ENCODE measurements around the gene ACSL1. TPM values are rescaled to one million over a fixed set of nuclear protein-coding genes. Genes with fewer than 3 reads are reported as not detected.

The ACSL1 gene
- total and polyA plus RNA-seq, 2 experiments from 2014 or later: 121 to 168 TPM

DNA sequence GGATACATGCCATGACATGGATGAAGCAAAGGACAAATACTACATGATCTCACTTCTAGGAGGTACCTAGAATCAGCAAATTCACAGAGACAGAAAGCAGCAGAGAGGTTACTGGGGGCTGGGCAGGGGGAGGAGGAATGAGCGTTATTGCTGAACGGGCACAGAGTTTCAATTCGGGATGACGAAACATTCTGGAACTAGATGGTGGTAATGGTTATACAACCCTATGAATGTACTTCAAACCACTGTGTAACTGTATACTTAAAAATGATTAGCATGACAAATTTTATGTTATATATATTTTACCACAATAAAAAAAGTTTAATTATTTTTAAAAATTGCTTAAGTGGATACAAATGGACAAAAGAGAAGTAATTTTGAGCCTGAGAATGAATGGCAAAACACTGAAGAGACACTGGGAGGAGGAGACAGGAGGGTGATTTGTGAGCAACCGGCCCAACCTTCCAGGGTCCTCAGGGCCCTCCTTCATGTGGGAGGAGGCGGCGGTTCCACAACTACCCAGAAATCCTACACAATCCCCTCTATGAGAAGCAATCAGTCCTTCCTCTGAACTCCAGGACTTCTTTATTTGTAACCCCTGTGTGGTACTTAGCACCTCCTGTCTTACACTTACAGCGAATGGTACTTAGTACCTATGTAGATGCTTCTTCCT is 14.1 kb downstream of the ACSL1 start:
- peak overlapping the region; percentile 75 for H3K27ac ChIP-seq

GRCh38 chr4:184810720-184811119 is 15.0 kb downstream of the ACSL1 start:
- H3K4me2 ChIP-seq: no peak overlapping the region
- DNase-seq (ENCODE audit: low spot score): no peak
- no peaks in the 10 kb centered on the region for H3K36me3 ChIP-seq (replicated peaks; ENCODE audit: insufficient read depth, low read depth)
- H3K4me1 ChIP-seq (ENCODE audit: insufficient read depth): peaks cover 59% of the 10 kb centered on the region
- no peak for TF ChIP-seq CTCF (IDR thresholded peaks at IDR 0.05; ENCODE audit: poor library complexity)
- no peak for TF ChIP-seq EZH2 (IDR thresholded peaks at IDR 0.05; ENCODE audit: borderline replicate concordance)
- TF ChIP-seq EZH2phosphoT487 (IDR thresholded peaks at IDR 0.05; ENCODE audit: low read depth, severe bottlenecking, unreplicated experiment): no peak
- no peaks in the 10 kb centered on the region for H3K9me2 ChIP-seq (replicated peaks; ENCODE audit: insufficient read depth)
- no peaks in the 10 kb centered on the region for H3K9me3 ChIP-seq (ENCODE audit: low read depth)
- no peak overlapping the region for H3K27ac ChIP-seq
- WGBS (ENCODE audit: low lambda C conversion rate, missing lambda C conversion rate): 94% methylated on average over 10 of the region's 10 CpGs
- H3K79me2 ChIP-seq: peaks cover 48% of the 10 kb centered on the region
- no peak overlapping the region for H2AFZ ChIP-seq
- H4K20me1 ChIP-seq (ENCODE audit: insufficient read depth, poor library complexity, severe bottlenecking): peaks cover 2% of the 10 kb centered on the region
- H3K4me3 ChIP-seq: no peak overlapping the region
- no peaks in the 10 kb centered on the region for H3K27me3 ChIP-seq

More for the DNA sequence above, 14.1 kb downstream of the ACSL1 start:
- Histone ChIP-seq H3K36me3 (replicated peaks; ENCODE audit: insufficient read depth, low read depth) (no peaks in the 10 kb centered on the region), H2AFZ (no peak overlapping the region), H3K4me1 (ENCODE audit: insufficient read depth) (peaks cover 55% of the 10 kb centered on the region), H4K20me1 (ENCODE audit: insufficient read depth, poor library complexity, severe bottlenecking) (peaks cover 2% of the 10 kb centered on the region), H3K4me2 (peak overlapping the region; percentile 65), H3K79me2 (peaks cover 56% of the 10 kb centered on the region), H3K9me3 (ENCODE audit: low read depth) (no peaks in the 10 kb centered on the region), H3K9me2 (replicated peaks; ENCODE audit: insufficient read depth) (no peaks in the 10 kb centered on the region), H3K4me3 (no peak overlapping the region), H3K27me3 (no peaks in the 10 kb centered on the region)
- TF ChIP-seq EZH2 (IDR thresholded peaks at IDR 0.05; ENCODE audit: borderline replicate concordance): no peak
- TF ChIP-seq CTCF (IDR thresholded peaks at IDR 0.05; ENCODE audit: poor library complexity): no peak
- no peak for TF ChIP-seq EZH2phosphoT487 (IDR thresholded peaks at IDR 0.05; ENCODE audit: low read depth, severe bottlenecking, unreplicated experiment)
- DNase-seq (ENCODE audit: low spot score): no peak
- 95% methylated on average over 8 of the region's 8 CpGs for WGBS (ENCODE audit: low lambda C conversion rate, missing lambda C conversion rate)

DNA sequence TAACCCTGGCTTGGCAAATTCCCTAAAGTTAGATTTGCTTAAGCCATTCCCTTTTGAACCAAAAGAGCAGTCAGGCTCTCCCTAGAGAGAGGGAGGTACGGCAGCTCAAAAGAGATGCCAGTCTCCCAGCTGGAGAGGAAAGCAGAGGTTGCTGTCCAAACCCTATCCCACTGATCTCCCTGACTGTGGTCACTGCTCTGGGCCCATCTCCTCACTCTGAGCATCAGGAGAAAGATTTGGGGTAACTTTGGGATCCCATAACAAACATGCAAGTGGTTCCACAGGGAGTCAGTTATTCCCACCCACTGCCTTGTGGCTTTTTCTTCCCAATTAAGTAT is 17.1 kb downstream of the ACSL1 start:
- Histone ChIP-seq H2AFZ (no peak overlapping the region), H3K36me3 (replicated peaks; ENCODE audit: insufficient read depth, low read depth) (no peaks in the 10 kb centered on the region), H4K20me1 (ENCODE audit: insufficient read depth, poor library complexity, severe bottlenecking) (peaks cover 2% of the 10 kb centered on the region), H3K9me3 (ENCODE audit: low read depth) (no peaks in the 10 kb centered on the region), H3K27me3 (no peaks in the 10 kb centered on the region), H3K4me1 (ENCODE audit: insufficient read depth) (peaks cover 46% of the 10 kb centered on the region), H3K4me2 (peak overlapping the region; percentile 5), H3K9me2 (replicated peaks; ENCODE audit: insufficient read depth) (no peaks in the 10 kb centered on the region), H3K27ac (no peak overlapping the region), H3K4me3 (no peak overlapping the region), H3K79me2 (peaks cover 47% of the 10 kb centered on the region)
- TF ChIP-seq EZH2phosphoT487 (IDR thresholded peaks at IDR 0.05; ENCODE audit: low read depth, severe bottlenecking, unreplicated experiment) (no peak), EZH2 (IDR thresholded peaks at IDR 0.05; ENCODE audit: borderline replicate concordance) (no peak), CTCF (IDR thresholded peaks at IDR 0.05; ENCODE audit: poor library complexity) (no peak)
- WGBS (ENCODE audit: low lambda C conversion rate, missing lambda C conversion rate): 72% methylated on average over 1 of the region's 1 CpG
- DNase-seq (ENCODE audit: low spot score): no peak

Measured in hepatocyte (in vitro differentiated cells).